Fibroblast of lung (primary cell): Measurements from ENCODE around the gene BMPR1A. TPM values are rescaled to one million over a fixed set of nuclear protein-coding genes. Genes with fewer than 3 reads are reported as not detected.

Experiments
- DNase-seq, 2 donors: peaks; one replicate each; pipeline versions ENCODE4 v3.0.0 to v3.0.0-alpha.2; 2010; ENCODE audit warnings: low read depth in 2 of 2
- H2AFZ ChIP-seq: 2 replicates; pipeline ENCODE4 v1.5.1; 2012; ENCODE audit warnings: low read length, control low read depth, inconsistent platforms
- H3K27ac ChIP-seq: 2 replicates; pipeline ENCODE4 v1.5.1; 2011; ENCODE audit warnings: low read length, control low read depth; ENCODE audit not compliant: insufficient read depth
- H3K27me3 ChIP-seq: 2 replicates; pipeline ENCODE4 v1.5.1; 2011; ENCODE audit warnings: mild to moderate bottlenecking, low read length; ENCODE audit not compliant: control insufficient read depth, insufficient read depth
- H3K36me3 ChIP-seq: 2 replicates; pipeline ENCODE4 v1.5.1; 2011; ENCODE audit warnings: low read length; ENCODE audit not compliant: control insufficient read depth, insufficient read depth
- H3K4me1 ChIP-seq: 2 replicates; pipeline ENCODE4 v1.5.1; 2011; ENCODE audit warnings: low read length; ENCODE audit not compliant: control insufficient read depth, insufficient read depth; ENCODE audit errors: extremely low read depth
- H3K4me2 ChIP-seq: 2 replicates; pipeline ENCODE4 v1.5.1; 2011; ENCODE audit warnings: low read length, control low read depth; ENCODE audit not compliant: insufficient read depth; ENCODE audit errors: extremely low read depth
- H3K4me3 ChIP-seq, 4 experiments: fragments of 200-600 bp in 1 of 4; sonication (generic) in 1 of 4; replicated peaks in 1 of 4; 2 replicates each; pipeline ENCODE4 v1.5.1; 2011 to 2016; ENCODE audit warnings: low read length in 4 of 4, low read depth in 3 of 4, mild to moderate bottlenecking in 3 of 4, control low read depth in 2 of 4, inconsistent platforms in 1 of 4, mixed read lengths in 1 of 4; ENCODE audit not compliant: insufficient read depth in 1 of 4; ENCODE audit errors: control extremely low read depth in 1 of 4
- H3K79me2 ChIP-seq: 2 replicates; pipeline ENCODE4 v1.5.1; 2012; ENCODE audit warnings: mild to moderate bottlenecking, low read length, inconsistent platforms; ENCODE audit not compliant: control insufficient read depth, insufficient read depth
- H3K9ac ChIP-seq: 2 replicates; pipeline ENCODE4 v1.5.1; 2011; ENCODE audit warnings: mild to moderate bottlenecking, low read length, control low read depth; ENCODE audit not compliant: insufficient read depth
- H3K9me3 ChIP-seq: 2 replicates; pipeline ENCODE4 v1.5.1; 2012; ENCODE audit warnings: low read depth, low read length; ENCODE audit not compliant: control insufficient read depth, insufficient read depth
- H4K20me1 ChIP-seq: 2 replicates; pipeline ENCODE4 v1.5.1; 2011; ENCODE audit warnings: low read length; ENCODE audit not compliant: control insufficient read depth, insufficient read depth; ENCODE audit errors: extremely low read depth
- EZH2 ChIP-seq: IDR thresholded peaks from 2 replicates; pipeline ENCODE4 v1.5.1; 2012; ENCODE audit warnings: low read length, control low read depth, mild to moderate bottlenecking; ENCODE audit errors: missing control alignments
- polyA plus RNA-seq, 2 donors: library from polyadenylated mRNA; depleted of rRNA in 1 of 2; stranded (reverse) in 1 of 2; unstranded in 1 of 2; fragments of >200 nt; gene quantifications; 2 replicates each; pipeline ENCODE4 v1.2.1, GENCODE V29; 2011 to 2012; ENCODE audit warnings: missing spikeins in 1 of 2
- total RNA-seq: library from RNA; depleted of rRNA; stranded (reverse); fragments of >200 nt; gene quantifications from 2 replicates; pipeline ENCODE4 v1.2.1, GENCODE V29; 2014
- TF ChIP-seq, protein P1 (sequence below), 2 donors: IDR thresholded peaks in 1 of 2; conservative IDR thresholded peaks in 1 of 2; 1 replicate in 1 of 2; 2 replicates in 1 of 2; pipeline ENCODE4 v1.5.1; 2011 to 2012; ENCODE audit warnings: low read length in 2 of 2, control low read depth in 1 of 2, inconsistent platforms in 1 of 2, low read depth in 1 of 2, mild to moderate bottlenecking in 1 of 2

Gene BMPR1A
- total and polyA plus RNA-seq, 2 donors (not counting 1 experiment from before 2014, with no cell fraction given): 52.8 to 61.8 TPM

DNA sequence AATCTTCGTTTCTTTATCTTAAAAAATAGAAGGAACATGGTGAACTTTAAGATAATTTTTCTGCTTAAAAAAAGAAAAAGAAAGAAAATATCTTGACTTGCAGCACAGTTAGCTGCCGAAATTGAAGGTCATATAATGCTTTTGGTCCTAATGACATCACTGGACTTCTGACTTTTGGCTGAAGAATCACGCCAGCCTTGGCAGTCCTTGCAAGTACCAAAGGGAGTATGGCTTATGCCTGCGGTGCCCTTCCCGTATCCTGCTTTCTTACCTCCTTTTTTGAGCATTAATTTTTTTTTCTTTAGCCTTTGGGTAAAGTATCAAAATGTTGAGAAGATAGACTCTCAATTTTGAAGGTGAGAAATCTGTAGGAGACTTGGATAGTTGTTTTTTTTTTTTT is 7.0 kb downstream of the BMPR1A start:
- no peak for TF ChIP-seq EZH2
- TF ChIP-seq, protein P1, sequence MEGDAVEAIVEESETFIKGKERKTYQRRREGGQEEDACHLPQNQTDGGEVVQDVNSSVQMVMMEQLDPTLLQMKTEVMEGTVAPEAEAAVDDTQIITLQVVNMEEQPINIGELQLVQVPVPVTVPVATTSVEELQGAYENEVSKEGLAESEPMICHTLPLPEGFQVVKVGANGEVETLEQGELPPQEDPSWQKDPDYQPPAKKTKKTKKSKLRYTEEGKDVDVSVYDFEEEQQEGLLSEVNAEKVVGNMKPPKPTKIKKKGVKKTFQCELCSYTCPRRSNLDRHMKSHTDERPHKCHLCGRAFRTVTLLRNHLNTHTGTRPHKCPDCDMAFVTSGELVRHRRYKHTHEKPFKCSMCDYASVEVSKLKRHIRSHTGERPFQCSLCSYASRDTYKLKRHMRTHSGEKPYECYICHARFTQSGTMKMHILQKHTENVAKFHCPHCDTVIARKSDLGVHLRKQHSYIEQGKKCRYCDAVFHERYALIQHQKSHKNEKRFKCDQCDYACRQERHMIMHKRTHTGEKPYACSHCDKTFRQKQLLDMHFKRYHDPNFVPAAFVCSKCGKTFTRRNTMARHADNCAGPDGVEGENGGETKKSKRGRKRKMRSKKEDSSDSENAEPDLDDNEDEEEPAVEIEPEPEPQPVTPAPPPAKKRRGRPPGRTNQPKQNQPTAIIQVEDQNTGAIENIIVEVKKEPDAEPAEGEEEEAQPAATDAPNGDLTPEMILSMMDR (conservative IDR thresholded peaks at IDR 0.05 in 1 of 2, IDR thresholded peaks at IDR 0.05 in 1 of 2; ENCODE audit: low read depth in 1 of 2, low read length in 2 of 2): no peak
- H3K9me3 ChIP-seq: no peaks in the 10 kb centered on the region
- H3K36me3 ChIP-seq: no peaks in the 10 kb centered on the region
- no peaks in the 10 kb centered on the region for H3K27me3 ChIP-seq
- no peak overlapping the region for H3K9ac ChIP-seq
- H3K79me2 ChIP-seq: peaks cover 65% of the 10 kb centered on the region
- no peak overlapping the region for H3K4me2 ChIP-seq
- H2AFZ ChIP-seq: no peak overlapping the region
- H3K27ac ChIP-seq: no peak overlapping the region
- H3K4me3 ChIP-seq: no peak overlapping the region
- DNase-seq: no peak
- H3K4me1 ChIP-seq: no peaks in the 10 kb centered on the region
- no peaks in the 10 kb centered on the region for H4K20me1 ChIP-seq

DNA sequence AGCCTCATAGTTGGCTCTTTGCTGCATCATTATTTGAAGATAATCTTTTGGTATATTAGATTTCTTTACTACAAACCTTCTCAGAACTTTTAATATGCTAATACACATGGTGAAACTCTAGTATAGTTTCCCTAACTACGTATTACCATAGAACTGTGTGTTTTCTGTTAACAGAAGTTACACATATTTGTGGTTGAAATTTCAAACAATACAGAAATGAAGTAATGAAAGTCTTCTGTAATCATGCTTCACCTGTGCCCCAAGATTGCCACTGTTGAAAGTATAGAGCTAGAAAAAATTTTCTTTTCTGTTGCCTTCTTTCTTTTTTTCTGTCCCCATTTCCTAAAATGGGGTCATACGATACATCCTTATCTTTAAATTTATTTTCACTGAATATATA is 9.1 kb downstream of the BMPR1A start:
- Histone ChIP-seq H3K9me3 (no peaks in the 10 kb centered on the region), H3K79me2 (peaks cover 61% of the 10 kb centered on the region), H3K36me3 (no peaks in the 10 kb centered on the region), H2AFZ (no peak overlapping the region), H3K4me1 (no peaks in the 10 kb centered on the region), H4K20me1 (no peaks in the 10 kb centered on the region), H3K27ac (no peak overlapping the region), H3K27me3 (no peaks in the 10 kb centered on the region), H3K9ac (no peak overlapping the region), H3K4me3 (no peak overlapping the region), H3K4me2 (no peak overlapping the region)
- TF ChIP-seq, protein P1 (conservative IDR thresholded peaks at IDR 0.05 in 1 of 2, IDR thresholded peaks at IDR 0.05 in 1 of 2; ENCODE audit: low read depth in 1 of 2, low read length in 2 of 2): no peak
- no peak for TF ChIP-seq EZH2
- DNase-seq: peak in 1 of 2 donors; percentile 14

DNA sequence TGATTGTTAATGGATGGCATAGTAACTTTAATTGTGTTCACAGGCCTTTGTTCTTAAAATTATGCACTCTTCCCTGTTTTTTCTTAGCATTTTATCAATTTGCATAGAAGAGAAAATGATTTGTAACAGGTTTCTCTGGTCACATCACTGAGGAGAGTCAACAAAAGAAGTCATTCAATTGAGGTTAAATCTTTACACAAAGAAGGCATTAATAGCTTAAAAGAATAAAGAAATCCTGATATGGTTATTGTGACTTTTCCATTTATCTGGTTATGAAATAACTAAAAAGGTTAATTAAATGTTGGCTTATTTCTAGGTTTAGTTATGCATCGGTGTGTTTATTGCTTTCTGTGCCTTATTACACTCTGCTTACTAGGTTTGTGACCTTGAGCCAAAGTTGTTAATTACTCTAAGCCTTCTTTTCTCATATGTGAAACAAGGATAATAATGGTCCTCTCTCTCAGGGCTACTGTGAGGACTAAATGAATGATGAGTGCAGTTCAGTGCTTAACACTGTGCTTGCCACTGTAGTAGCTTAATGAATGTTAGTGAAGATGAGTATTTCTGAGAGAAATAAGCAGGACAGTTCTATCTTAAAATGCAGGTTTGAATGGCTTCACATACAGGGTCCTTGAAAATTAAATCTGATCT is 12.1 kb downstream of the BMPR1A start:
- no peak for DNase-seq
- Histone ChIP-seq H3K27ac (no peak overlapping the region), H3K4me1 (no peaks in the 10 kb centered on the region), H3K4me3 (no peak overlapping the region), H2AFZ (no peak overlapping the region), H4K20me1 (no peaks in the 10 kb centered on the region), H3K36me3 (no peaks in the 10 kb centered on the region), H3K79me2 (peaks cover 46% of the 10 kb centered on the region), H3K9me3 (no peaks in the 10 kb centered on the region), H3K9ac (no peak overlapping the region), H3K27me3 (no peaks in the 10 kb centered on the region), H3K4me2 (no peak overlapping the region)
- TF ChIP-seq, protein P1 (conservative IDR thresholded peaks at IDR 0.05 in 1 of 2, IDR thresholded peaks at IDR 0.05 in 1 of 2; ENCODE audit: low read depth in 1 of 2, low read length in 2 of 2): no peak
- no peak for TF ChIP-seq EZH2
